H7 (cell line): ENCODE measurements around the gene PDPK1. TPM values are rescaled to one million over a fixed set of nuclear protein-coding genes. Genes with fewer than 3 reads are reported as not detected.
A peak's percentile ranks its signal among the peaks of the same experiment; 100 is the strongest.

Source experiments
- DNase-seq: peaks from one replicate; pipeline ENCODE4 v3.0.0; 2012
- H3K27me3 ChIP-seq: 2 replicates; pipeline ENCODE4 v1.6.0; 2011; ENCODE audit warnings: mild to moderate bottlenecking, low read length; ENCODE audit not compliant: control insufficient read depth, insufficient read depth
- H3K36me3 ChIP-seq: replicated peaks from 2 replicates; pipeline ENCODE4 v1.5.1; 2011; ENCODE audit warnings: low read length; ENCODE audit not compliant: control insufficient read depth, insufficient read depth
- H3K4me3 ChIP-seq: 2 replicates; pipeline ENCODE4 v1.5.1; 2011; ENCODE audit warnings: low read depth, mild to moderate bottlenecking, control low read depth, low read length, moderate library complexity; ENCODE audit not compliant: insufficient read depth
- total RNA-seq: library from RNA; depleted of rRNA; stranded (reverse); fragments of >200 nt; shearing (Covaris generic); gene quantifications from 2 replicates; pipeline ENCODE4 v1.2.3, GENCODE V29; 2014; rRNA removed

The PDPK1 gene
- total RNA-seq = 11.4 and 21.7 TPM in 2 replicates

GRCh38 chr16:2537451-2538379, at the start of gene PDPK1:
TSS of gene PDPK1 (plus strand) at chr16:2538021. CDS start at chr16:2538113, 92 bp downstream.
- no peaks in the 10 kb centered on the region for H3K36me3 ChIP-seq

GRCh38 chr16:2489581-2489980, 48.2 kb upstream of the PDPK1 start:
- DNase-seq = no peak
- H3K27me3 ChIP-seq = no peaks in the 10 kb centered on the region
- H3K4me3 ChIP-seq = no peak overlapping the region
- no peaks in the 10 kb centered on the region for H3K36me3 ChIP-seq

More at GRCh38 chr16:2537451-2538379, at the start of gene PDPK1:
- no peaks in the 10 kb centered on the region for H3K27me3 ChIP-seq
- peak; percentile 100 for DNase-seq
- H3K4me3 ChIP-seq = peak within 1 kb of the TSS; percentile 62

GRCh38 chr16:2490190-2491105, 47.4 kb upstream of the PDPK1 start:
- Histone ChIP-seq H3K4me3 (no peak overlapping the region), H3K36me3 (no peaks in the 10 kb centered on the region), H3K27me3 (no peaks in the 10 kb centered on the region)
- no peak for DNase-seq

GRCh38 chr16:2492292-2492691, 45.5 kb upstream of the PDPK1 start:
- Histone ChIP-seq H3K27me3 (no peaks in the 10 kb centered on the region), H3K36me3 (no peaks in the 10 kb centered on the region; the same call in 1 of the 2 replicates), H3K4me3 (no peak overlapping the region)
- DNase-seq = no peak

GRCh38 chr16:2493605-2494004, 44.2 kb upstream of the PDPK1 start:
- Histone ChIP-seq H3K27me3 (no peaks in the 10 kb centered on the region), H3K4me3 (no peak overlapping the region), H3K36me3 (peaks cover 2% of the 10 kb centered on the region)
- DNase-seq = no peak

- Histone ChIP-seq H3K4me3 (no peak overlapping the region), H3K27me3 (no peaks in the 10 kb centered on the region), H3K36me3 (peaks cover 2% of the 10 kb centered on the region)
- no peak for DNase-seq
Observed at GRCh38 chr16:2494616-2495015, 43.2 kb upstream of the PDPK1 start.

GRCh38 chr16:2495041-2495440, 42.8 kb upstream of the PDPK1 start:
- Histone ChIP-seq H3K4me3 (no peak overlapping the region), H3K27me3 (no peaks in the 10 kb centered on the region), H3K36me3 (peaks cover 2% of the 10 kb centered on the region)
- DNase-seq = no peak

GRCh38 chr16:2496223-2497115, 41.4 kb upstream of the PDPK1 start:
- no peak for DNase-seq
- Histone ChIP-seq H3K4me3 (no peak overlapping the region), H3K27me3 (no peaks in the 10 kb centered on the region), H3K36me3 (peaks cover 2% of the 10 kb centered on the region)

GRCh38 chr16:2497116-2497630, 40.6 kb upstream of the PDPK1 start:
- Histone ChIP-seq H3K27me3 (no peaks in the 10 kb centered on the region), H3K4me3 (no peak overlapping the region), H3K36me3 (peaks cover 2% of the 10 kb centered on the region)
- no peak for DNase-seq

GRCh38 chr16:2497695-2498484, 39.9 kb upstream of the PDPK1 start:
- H3K4me3 ChIP-seq = no peak overlapping the region

GRCh38 chr16:2498531-2499253, 39.1 kb upstream of the PDPK1 start:
- DNase-seq = no peak
- Histone ChIP-seq H3K36me3 (peaks cover 2% of the 10 kb centered on the region), H3K4me3 (no peak overlapping the region), H3K27me3 (no peaks in the 10 kb centered on the region)

More at GRCh38 chr16:2497695-2498484, 39.9 kb upstream of the PDPK1 start:
- no peaks in the 10 kb centered on the region for H3K27me3 ChIP-seq
- H3K36me3 ChIP-seq = peaks cover 2% of the 10 kb centered on the region
- DNase-seq = no peak

GRCh38 chr16:2499454-2499853, 38.4 kb upstream of the PDPK1 start:
- Histone ChIP-seq H3K27me3 (no peaks in the 10 kb centered on the region), H3K4me3 (no peak overlapping the region), H3K36me3 (peaks cover 2% of the 10 kb centered on the region)
- no peak for DNase-seq
